Measurements from ENCODE around the gene RETREG3. TPM values are rescaled to one million over a fixed set of nuclear protein-coding genes. Genes with fewer than 3 reads are reported as not detected.
A peak's percentile ranks its signal among the peaks of the same experiment; 100 is the strongest.
"Not testable (repeated sequence)": the region's sequence is repeated elsewhere in the genome, so short reads cannot be mapped to it uniquely, and the experiment has no call there.

The RETREG3 gene
- total RNA-seq, 5 donors from 2014 or later (not counting 1 experiment from before 2014, with no cell fraction given) = 72.4 to 150 (median 139) TPM

DNA sequence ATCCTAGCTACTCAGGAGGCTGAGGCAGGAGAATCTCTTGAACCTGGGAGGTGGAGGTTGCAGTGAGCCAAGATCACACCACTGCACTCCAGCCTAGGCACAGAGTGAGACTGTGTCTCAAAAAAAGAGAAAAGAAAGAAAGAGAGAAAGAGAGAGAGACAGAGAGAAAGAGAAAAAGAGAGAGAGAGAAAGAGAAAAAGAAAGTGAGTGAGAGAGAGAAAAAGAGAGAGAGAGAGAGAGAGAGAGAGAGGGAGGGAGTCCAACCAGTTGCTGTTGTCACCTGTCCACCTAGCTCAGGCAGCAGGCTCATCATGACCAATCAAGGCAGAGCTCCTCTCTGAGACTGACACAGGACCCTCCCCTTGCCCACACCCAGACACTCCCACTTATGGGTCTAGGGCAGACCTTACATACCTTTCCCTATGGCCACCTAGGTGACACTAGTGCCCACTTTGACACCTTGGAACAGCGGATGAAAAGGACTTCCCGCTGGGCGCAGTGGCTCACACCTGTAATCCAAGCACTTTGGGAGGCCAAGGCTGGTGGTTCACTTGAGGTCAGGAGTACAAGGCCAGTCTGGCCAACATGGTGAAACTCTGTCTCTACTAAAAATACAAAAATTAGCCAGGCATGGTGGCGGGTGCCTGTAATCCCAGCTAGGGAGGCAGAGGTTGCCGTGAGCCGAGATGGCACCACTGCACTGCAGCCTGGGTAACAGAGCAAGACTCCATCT, 18.0 kb upstream of the RETREG3 start:
- H3K9me3 ChIP-seq; CTCF ChIA-PET; DNase-seq; H3K27ac ChIP-seq (ENCODE audit: low read length); H3K27me3 ChIP-seq (replicated peaks in 1 of 2; ENCODE audit: control insufficient read depth in 2 of 2, extremely low read depth in 1 of 2, insufficient read depth in 2 of 2, low read length in 1 of 2); H3K27me3 Mint-ChIP-seq; POLR2A ChIA-PET; H3K36me3 ChIP-seq (ENCODE audit: control insufficient read depth in 2 of 2, extremely low read depth in 1 of 2, insufficient read depth in 1 of 2, low read length in 1 of 2); H3K4me1 ChIP-seq (ENCODE audit: control insufficient read depth in 1 of 2, extremely low read depth in 1 of 2, insufficient read depth in 2 of 2, low read length in 2 of 2); H3K27ac Mint-ChIP-seq; H3K4me1 Mint-ChIP-seq; H3K4me3 ChIP-seq (ENCODE audit: control insufficient read depth in 1 of 2, extremely low read depth in 1 of 2, low read length in 1 of 2); ATAC-seq (replicated peaks in 1 of 4); H3K36me3 Mint-ChIP-seq; H3K4me3 Mint-ChIP-seq; H3K9me3 Mint-ChIP-seq: not testable (repeated sequence)
- no CpG with 5 or more reads among the region's 6 CpGs for WGBS (ENCODE audit: insufficient coverage)

GRCh38 chr17:42623732-42624596, 14.8 kb upstream of the RETREG3 start:
- H3K9me3 Mint-ChIP-seq = no peaks in the 10 kb centered on the region
- H3K27ac ChIP-seq (ENCODE audit: low read length) = no peak overlapping the region
- ATAC-seq (replicated peaks in 1 of 4) (no peak), DNase-seq (no peak)
- no peaks in the 10 kb centered on the region for H3K9me3 ChIP-seq
- H3K4me1 ChIP-seq (ENCODE audit: control insufficient read depth in 1 of 2, extremely low read depth in 1 of 2, insufficient read depth in 2 of 2, low read length in 2 of 2) = no peaks in the 10 kb centered on the region
- no peaks in the 10 kb centered on the region for H3K27me3 ChIP-seq (replicated peaks in 1 of 2; ENCODE audit: control insufficient read depth in 2 of 2, extremely low read depth in 1 of 2, insufficient read depth in 2 of 2, low read length in 1 of 2)
- no peak overlapping the region for H3K27ac Mint-ChIP-seq
- POLR2A ChIA-PET = interaction anchor here in 1 of 2 donors (0.8 kb wide), 1 partner anchor 16 kb away, joined by 15 read pairs; no protein-coding TSS in a partner anchor
- 70% methylated on average over 5 of the region's 7 CpGs for WGBS (ENCODE audit: insufficient coverage)
- no peak overlapping the region for H3K4me3 Mint-ChIP-seq
- H3K36me3 ChIP-seq (ENCODE audit: control insufficient read depth in 2 of 2, extremely low read depth in 1 of 2, insufficient read depth in 1 of 2, low read length in 1 of 2) = no peaks in the 10 kb centered on the region
- no peaks in the 10 kb centered on the region for H3K36me3 Mint-ChIP-seq
- CTCF ChIA-PET = no interaction called here
- H3K4me1 Mint-ChIP-seq = peaks cover 0 to 1% (median 0%) of the 10 kb centered on the region in 3 donors
- H3K4me3 ChIP-seq (ENCODE audit: control insufficient read depth in 1 of 2, extremely low read depth in 1 of 2, low read length in 1 of 2) = no peak overlapping the region
- H3K27me3 Mint-ChIP-seq = peaks cover 0 to 3% of the 10 kb centered on the region in 2 donors

- Histone ChIP-seq H3K4me1 (ENCODE audit: control insufficient read depth in 1 of 2, extremely low read depth in 1 of 2, insufficient read depth in 2 of 2, low read length in 2 of 2) (peaks cover 0 to 3% of the 10 kb centered on the region in 2 experiments), H3K9me3 (no peaks in the 10 kb centered on the region), H3K27ac (ENCODE audit: low read length) (no peak overlapping the region), H3K4me3 (ENCODE audit: control insufficient read depth in 1 of 2, extremely low read depth in 1 of 2, low read length in 1 of 2) (no peak overlapping the region), H3K27me3 (replicated peaks in 1 of 2; ENCODE audit: control insufficient read depth in 2 of 2, extremely low read depth in 1 of 2, insufficient read depth in 2 of 2, low read length in 1 of 2) (no peaks in the 10 kb centered on the region), H3K36me3 (ENCODE audit: control insufficient read depth in 2 of 2, extremely low read depth in 1 of 2, insufficient read depth in 1 of 2, low read length in 1 of 2) (no peaks in the 10 kb centered on the region)
- ATAC-seq (replicated peaks in 1 of 4) = no peak
- no peak overlapping the region for H3K4me3 Mint-ChIP-seq
- H3K27ac Mint-ChIP-seq = no peak overlapping the region
- WGBS (ENCODE audit: insufficient coverage) = no CpG with 5 or more reads among the region's 2 CpGs
- no peaks in the 10 kb centered on the region for H3K36me3 Mint-ChIP-seq
- H3K4me1 Mint-ChIP-seq = peaks cover 0 to 4% (median 0%) of the 10 kb centered on the region in 3 donors
- H3K9me3 Mint-ChIP-seq = no peaks in the 10 kb centered on the region
- no peak for DNase-seq
- peaks cover 0 to 3% of the 10 kb centered on the region in 2 donors for H3K27me3 Mint-ChIP-seq
- ChIA-PET CTCF (no interaction called here), POLR2A (interaction anchor here in 1 of 2 donors (0.8 kb wide), 1 partner anchor 15 kb away, joined by 15 read pairs; no protein-coding TSS in a partner anchor)
These were observed 14.1 kb upstream of the RETREG3 start for GRCh38 chr17:42623271-42623670.

DNA sequence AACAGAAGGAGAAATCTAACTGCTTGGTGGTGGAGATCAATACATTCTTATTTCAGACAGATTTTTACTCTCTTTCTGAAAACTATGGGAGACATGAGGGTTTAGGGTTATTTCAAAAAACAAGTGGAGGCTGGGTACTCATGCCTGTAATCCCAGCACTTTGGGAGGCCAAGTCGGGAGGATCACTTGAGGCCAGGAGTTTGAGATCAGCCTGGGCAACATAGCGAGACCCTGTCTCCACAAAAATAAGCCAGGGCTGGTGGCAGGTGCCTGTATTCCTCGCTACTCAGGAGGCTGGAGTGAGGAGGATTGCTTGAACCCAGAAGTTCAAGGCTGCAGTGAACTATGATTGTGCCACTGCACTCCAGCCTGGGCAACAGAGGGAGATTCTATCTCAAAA, 12.8 kb upstream of the RETREG3 start:
- not testable (repeated sequence) for H3K4me3 ChIP-seq (ENCODE audit: control insufficient read depth in 1 of 2, extremely low read depth in 1 of 2, low read length in 1 of 2); H3K27ac ChIP-seq (ENCODE audit: low read length); H3K36me3 ChIP-seq (ENCODE audit: control insufficient read depth in 2 of 2, extremely low read depth in 1 of 2, insufficient read depth in 1 of 2, low read length in 1 of 2); H3K27me3 ChIP-seq (replicated peaks in 1 of 2; ENCODE audit: control insufficient read depth in 2 of 2, extremely low read depth in 1 of 2, insufficient read depth in 2 of 2, low read length in 1 of 2); H3K4me1 Mint-ChIP-seq; H3K27ac Mint-ChIP-seq; H3K4me3 Mint-ChIP-seq; H3K4me1 ChIP-seq (ENCODE audit: control insufficient read depth in 1 of 2, extremely low read depth in 1 of 2, insufficient read depth in 2 of 2, low read length in 2 of 2); H3K27me3 Mint-ChIP-seq; H3K9me3 Mint-ChIP-seq; H3K36me3 Mint-ChIP-seq; DNase-seq; ATAC-seq (replicated peaks in 1 of 4); H3K9me3 ChIP-seq
- POLR2A ChIA-PET = interaction anchor here in 1 of 2 donors (0.7 kb wide), 1 partner anchor 115 kb away, joined by 3 read pairs; no protein-coding TSS in a partner anchor
- CTCF ChIA-PET = interaction anchor here in 1 of 2 donors (0.6 kb wide), 1 partner anchor 485 kb away, joined by 5 read pairs; no protein-coding TSS in a partner anchor
- WGBS (ENCODE audit: insufficient coverage) = 95% methylated on average over 2 of the region's 3 CpGs

GRCh38 chr17:42618442-42619150, 9.4 kb upstream of the RETREG3 start:
- H3K9me3 Mint-ChIP-seq = no peaks in the 10 kb centered on the region
- Histone ChIP-seq H3K4me3 (ENCODE audit: control insufficient read depth in 1 of 2, extremely low read depth in 1 of 2, low read length in 1 of 2) (no peak overlapping the region), H3K27ac (ENCODE audit: low read length) (no peak overlapping the region), H3K36me3 (ENCODE audit: control insufficient read depth in 2 of 2, extremely low read depth in 1 of 2, insufficient read depth in 1 of 2, low read length in 1 of 2) (peaks cover 8 to 22% of the 10 kb centered on the region in 2 donors), H3K27me3 (replicated peaks in 1 of 2; ENCODE audit: control insufficient read depth in 2 of 2, extremely low read depth in 1 of 2, insufficient read depth in 2 of 2, low read length in 1 of 2) (no peaks in the 10 kb centered on the region), H3K4me1 (ENCODE audit: control insufficient read depth in 1 of 2, extremely low read depth in 1 of 2, insufficient read depth in 2 of 2, low read length in 2 of 2) (peaks cover 0 to 3% of the 10 kb centered on the region in 2 experiments), H3K9me3 (no peaks in the 10 kb centered on the region)
- DNase-seq (peak in 1 of 35 experiments; percentile 3), ATAC-seq (replicated peaks in 1 of 4) (no peak)
- no peaks in the 10 kb centered on the region for H3K27me3 Mint-ChIP-seq
- H3K27ac Mint-ChIP-seq = no peak overlapping the region
- ChIA-PET CTCF (no interaction called here), POLR2A (no interaction called here)
- WGBS (ENCODE audit: insufficient coverage) = 40% methylated on average over 7 of the region's 9 CpGs
- H3K4me3 Mint-ChIP-seq = no peak overlapping the region
- peaks cover 0 to 4% (median 0%) of the 10 kb centered on the region in 3 donors for H3K4me1 Mint-ChIP-seq
- peaks cover 15% of the 10 kb centered on the region for H3K36me3 Mint-ChIP-seq

DNA sequence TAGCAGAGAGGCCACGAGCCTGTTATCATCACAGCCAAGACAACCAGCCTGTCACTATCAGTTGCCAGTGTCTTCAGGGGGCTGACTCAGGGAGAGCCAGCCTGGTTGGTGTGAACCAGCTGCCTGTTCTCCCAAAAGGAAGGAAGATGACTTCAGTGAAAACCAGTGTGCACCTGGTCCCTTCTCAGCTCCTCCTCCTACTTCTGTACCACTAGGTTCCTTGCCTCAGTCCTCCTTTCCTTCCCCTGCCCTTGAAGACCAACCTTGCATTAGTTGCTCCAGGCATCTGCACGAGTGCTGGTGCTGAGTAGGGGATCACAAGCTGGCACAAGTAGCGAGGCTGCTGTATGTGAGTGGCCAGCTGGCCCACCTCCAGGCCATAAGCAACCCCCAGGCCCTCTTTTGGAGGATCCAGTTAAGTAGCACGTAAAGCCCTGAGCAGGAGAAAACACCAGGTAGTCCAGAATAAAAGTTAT, 8.8 kb upstream of the RETREG3 start:
- H3K9me3 Mint-ChIP-seq = no peaks in the 10 kb centered on the region
- no peak overlapping the region for H3K27ac ChIP-seq (ENCODE audit: low read length)
- no peaks in the 10 kb centered on the region for H3K27me3 ChIP-seq (replicated peaks in 1 of 2; ENCODE audit: control insufficient read depth in 2 of 2, extremely low read depth in 1 of 2, insufficient read depth in 2 of 2, low read length in 1 of 2)
- WGBS (ENCODE audit: insufficient coverage) = 60% methylated on average over 2 of the region's 4 CpGs
- H3K27me3 Mint-ChIP-seq = no peaks in the 10 kb centered on the region
- peaks cover 8 to 27% of the 10 kb centered on the region in 2 donors for H3K36me3 ChIP-seq (ENCODE audit: control insufficient read depth in 2 of 2, extremely low read depth in 1 of 2, insufficient read depth in 1 of 2, low read length in 1 of 2)
- H3K4me3 ChIP-seq (ENCODE audit: control insufficient read depth in 1 of 2, extremely low read depth in 1 of 2, low read length in 1 of 2) = no peak overlapping the region
- H3K4me1 Mint-ChIP-seq = peaks cover 0 to 4% (median 0%) of the 10 kb centered on the region in 3 donors
- DNase-seq (no peak), ATAC-seq (replicated peaks in 1 of 4) (no peak)
- no peak overlapping the region for H3K27ac Mint-ChIP-seq
- H3K4me1 ChIP-seq (ENCODE audit: control insufficient read depth in 1 of 2, extremely low read depth in 1 of 2, insufficient read depth in 2 of 2, low read length in 2 of 2) = peaks cover 0 to 3% of the 10 kb centered on the region in 2 experiments
- no peaks in the 10 kb centered on the region for H3K9me3 ChIP-seq
- no peak overlapping the region for H3K4me3 Mint-ChIP-seq
- ChIA-PET CTCF (interaction anchor here in 1 of 2 donors (0.5 to 0.6 kb wide), 2 partner anchors 11 to 611 kb away, joined by 3 to 4 read pairs; no protein-coding TSS in a partner anchor), POLR2A (no interaction called here)
- H3K36me3 Mint-ChIP-seq = peaks cover 18% of the 10 kb centered on the region
